ENCODE data around the gene RALBP1.

DNA sequence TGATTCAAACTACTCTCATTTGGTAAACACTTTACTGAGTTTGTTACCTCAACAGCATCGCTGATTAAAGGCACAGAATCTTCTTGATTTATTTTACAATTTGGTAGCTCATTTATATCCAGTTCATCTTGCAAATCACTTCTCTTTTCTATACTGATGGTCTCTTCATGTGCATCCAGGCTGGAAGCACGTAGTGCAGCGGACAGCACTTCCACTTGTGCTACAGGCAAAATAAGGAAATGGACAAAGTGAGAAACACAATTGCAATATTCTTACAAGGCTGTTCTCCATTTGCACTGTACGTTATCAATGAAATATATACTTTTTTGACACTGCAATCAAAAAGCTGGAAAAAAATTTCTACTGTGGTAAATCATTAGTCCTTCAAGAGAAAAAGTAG lies 88.0 kb downstream of the RALBP1 start:
- TF ChIP-seq SPI1 (IDR thresholded peaks at IDR 0.05; ENCODE audit: low read depth, low read length) (no peak), TAF1 (IDR thresholded peaks at IDR 0.05; ENCODE audit: low read depth, low read length) (no peak), POLR2A (IDR thresholded peaks at IDR 0.05; ENCODE audit: low read depth, low read length) (no peak)

All from GM12891 (cell line).